Mammary epithelial cell (primary cell): ENCODE measurements around the gene CRLF2.

ENCODE experiments used
- CTCF ChIP-seq, 2 donors: IDR thresholded peaks in 1 of 2; conservative IDR thresholded peaks in 1 of 2; 2 replicates each; pipeline ENCODE4 v1.5.1; 2011 to 2012; ENCODE audit warnings: inconsistent platforms in 2 of 2, low read length in 2 of 2, mild to moderate bottlenecking in 2 of 2, control low read depth in 1 of 2, low read depth in 1 of 2; ENCODE audit not compliant: insufficient read depth in 1 of 2; ENCODE audit errors: extremely low read depth in 1 of 2
- EZH2 ChIP-seq: IDR thresholded peaks from 2 replicates; pipeline ENCODE4 v1.6.1; 2012; ENCODE audit warnings: low read length, inconsistent platforms, borderline replicate concordance

DNA sequence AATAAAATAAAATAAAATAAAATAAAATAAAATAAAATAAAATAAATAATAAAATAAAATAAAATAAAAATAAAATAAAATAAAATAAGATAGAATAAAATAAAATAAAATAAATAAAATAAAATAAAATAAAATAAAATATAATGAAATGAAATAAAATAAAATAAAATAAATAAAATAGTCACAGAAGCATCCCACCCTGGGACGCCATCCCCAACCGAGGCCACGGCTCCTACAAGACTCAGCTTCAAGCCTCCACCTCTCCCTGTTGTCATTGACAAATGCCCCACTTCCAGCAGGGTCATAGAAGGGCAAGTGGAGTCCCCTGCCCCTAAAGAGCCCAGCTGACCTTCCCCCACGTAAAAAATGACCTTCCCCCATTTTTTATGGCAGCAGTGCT lies 30.2 kb downstream of the CRLF2 start:
- no peak for TF ChIP-seq EZH2
- no peak for TF ChIP-seq CTCF (conservative IDR thresholded peaks at IDR 0.05 in 1 of 2, IDR thresholded peaks at IDR 0.05 in 1 of 2; ENCODE audit: extremely low read depth in 1 of 2, insufficient read depth in 1 of 2, low read depth in 1 of 2, low read length in 2 of 2)
